ENCODE data around the gene PLSCR1.

Gene PLSCR1, protein sequence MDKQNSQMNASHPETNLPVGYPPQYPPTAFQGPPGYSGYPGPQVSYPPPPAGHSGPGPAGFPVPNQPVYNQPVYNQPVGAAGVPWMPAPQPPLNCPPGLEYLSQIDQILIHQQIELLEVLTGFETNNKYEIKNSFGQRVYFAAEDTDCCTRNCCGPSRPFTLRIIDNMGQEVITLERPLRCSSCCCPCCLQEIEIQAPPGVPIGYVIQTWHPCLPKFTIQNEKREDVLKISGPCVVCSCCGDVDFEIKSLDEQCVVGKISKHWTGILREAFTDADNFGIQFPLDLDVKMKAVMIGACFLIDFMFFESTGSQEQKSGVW

DNA sequence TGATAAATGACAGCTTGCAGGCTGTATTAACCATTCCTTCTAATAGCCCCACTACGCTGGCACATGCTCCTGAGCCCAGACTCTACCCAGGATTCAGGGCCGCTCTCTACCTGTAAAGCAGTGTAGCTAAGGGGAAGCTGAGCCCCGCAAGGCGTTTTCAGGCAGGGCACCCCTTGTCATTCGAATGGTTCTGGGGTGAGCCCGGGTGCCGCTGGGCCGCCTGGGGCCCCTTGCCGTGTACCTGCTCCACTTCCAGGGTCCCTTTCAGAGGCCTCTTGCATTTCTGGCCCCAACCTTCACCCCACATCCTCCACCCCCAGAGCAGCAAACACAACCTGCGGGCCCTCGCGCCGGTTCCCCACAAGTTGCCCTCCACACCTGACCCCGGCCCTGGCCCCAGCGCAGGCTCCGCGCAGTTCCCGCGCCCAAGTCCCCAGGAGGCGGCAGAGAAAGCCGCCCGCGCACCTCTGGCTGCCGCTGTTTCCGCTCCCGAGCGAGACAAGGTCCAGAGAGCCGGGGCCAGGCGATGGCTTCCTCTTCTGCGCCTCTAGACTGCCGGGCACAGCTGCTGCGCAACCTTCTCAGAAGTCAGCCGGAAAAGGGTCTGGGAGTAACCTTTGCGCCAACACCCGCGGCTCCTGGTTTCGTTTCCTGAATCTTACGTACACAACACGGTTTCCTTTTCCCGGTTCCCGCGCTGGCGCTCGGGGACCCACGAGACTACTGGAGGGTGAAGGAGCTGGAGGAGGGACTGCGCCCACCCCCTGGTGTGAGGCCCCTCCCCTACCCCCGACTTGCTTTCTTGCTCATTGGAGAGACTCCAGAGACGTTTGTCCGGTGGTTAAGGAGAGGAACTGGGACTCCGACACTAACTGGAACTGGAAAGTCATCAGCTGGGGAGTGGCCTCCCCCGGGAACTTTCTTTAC lies at the start of gene PLSCR1:
PLSCR1 (minus strand) TSS at position 606 of the 927 bp plus-strand sequence. CDS start 8,055 bp downstream, outside the sequence.
- peak; percentile 100 for DNase-seq

DNA sequence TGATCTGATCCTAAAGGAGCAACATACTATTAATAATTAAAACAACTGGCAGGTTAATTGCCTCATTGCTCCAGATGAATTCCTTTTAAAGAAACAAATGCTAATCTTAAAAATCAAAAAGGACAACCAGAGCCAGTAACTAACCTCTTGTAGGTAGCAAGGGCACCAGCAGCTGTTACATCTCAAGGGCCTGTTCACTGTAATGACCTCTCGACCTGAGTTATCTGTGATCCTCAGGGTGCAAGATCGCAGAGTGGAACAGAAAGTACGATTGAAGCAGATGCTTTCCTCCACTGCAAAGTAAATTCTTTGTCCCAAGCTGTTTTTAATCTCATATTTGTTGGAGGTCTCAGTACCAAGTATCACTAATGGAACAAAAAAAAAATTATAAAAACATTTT lies 49.4 kb upstream of the PLSCR1 start:
- DNase-seq: no peak

DNA sequence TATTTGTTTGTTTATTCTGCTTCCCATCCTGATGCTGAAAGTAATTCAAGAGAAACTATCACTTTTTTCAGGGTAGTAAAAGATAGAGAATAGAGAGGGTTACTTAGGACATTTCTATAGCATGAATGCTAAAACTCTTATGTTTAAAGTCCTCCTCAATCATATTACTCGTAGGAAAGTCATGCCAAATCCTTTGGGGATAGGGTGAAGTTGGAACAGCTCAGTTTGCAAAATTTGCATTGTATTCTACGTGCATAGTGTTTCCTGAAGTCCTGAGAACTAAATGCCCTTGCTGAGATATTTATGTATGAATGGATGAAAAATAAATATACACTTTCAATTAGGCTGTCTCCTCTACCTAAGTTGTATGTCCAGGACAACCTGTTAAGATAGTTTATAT lies 46.1 kb upstream of the PLSCR1 start:
- DNase-seq: peak; percentile 48

DNA sequence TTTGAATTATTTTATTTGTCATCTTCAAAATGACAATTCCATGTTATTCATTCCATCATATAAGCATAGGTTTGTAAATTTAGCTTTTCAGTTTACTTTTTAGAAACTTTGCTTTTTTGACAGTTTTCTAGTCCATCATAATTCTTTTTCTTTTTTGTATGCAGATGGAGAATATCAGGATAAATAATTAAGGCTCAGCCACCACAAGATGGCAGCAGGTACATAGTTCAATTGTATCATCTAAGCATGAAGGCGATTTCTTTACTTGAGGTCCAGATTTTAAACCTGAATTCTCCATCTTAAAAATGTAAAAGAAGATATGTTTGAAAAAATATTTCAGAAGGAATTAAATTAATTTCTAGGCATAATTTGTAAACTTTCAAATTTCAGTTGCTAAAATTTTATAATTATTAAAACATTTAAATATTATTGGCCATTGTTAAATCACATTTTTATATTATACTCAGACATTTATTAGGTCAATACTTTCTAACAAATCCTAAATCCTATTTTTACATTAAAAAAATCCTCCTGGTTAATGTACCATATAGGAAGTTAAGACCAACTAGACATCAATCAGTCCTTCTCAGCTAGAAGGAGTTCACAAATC lies 45.6 kb upstream of the PLSCR1 start:
- peak; percentile 58 for DNase-seq

DNA sequence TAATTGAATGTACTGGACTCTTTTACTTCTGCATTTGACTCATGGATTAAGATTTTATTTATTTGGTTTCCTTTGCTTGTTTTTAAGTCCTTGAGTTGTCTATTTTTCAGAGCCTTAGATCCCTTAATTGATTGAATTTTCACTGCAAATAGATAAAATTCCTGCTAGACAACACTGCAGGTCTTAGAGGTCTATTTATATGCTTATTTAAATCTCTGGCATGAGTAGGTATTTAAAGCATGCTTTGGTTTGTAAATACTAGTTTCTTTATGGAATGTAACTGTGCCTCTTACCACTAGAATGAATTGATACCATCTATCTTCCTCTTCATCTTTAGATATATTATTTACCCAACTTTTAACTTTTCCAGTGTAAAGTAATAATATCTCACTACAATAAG lies 40.7 kb upstream of the PLSCR1 start:
- DNase-seq: no peak

DNA sequence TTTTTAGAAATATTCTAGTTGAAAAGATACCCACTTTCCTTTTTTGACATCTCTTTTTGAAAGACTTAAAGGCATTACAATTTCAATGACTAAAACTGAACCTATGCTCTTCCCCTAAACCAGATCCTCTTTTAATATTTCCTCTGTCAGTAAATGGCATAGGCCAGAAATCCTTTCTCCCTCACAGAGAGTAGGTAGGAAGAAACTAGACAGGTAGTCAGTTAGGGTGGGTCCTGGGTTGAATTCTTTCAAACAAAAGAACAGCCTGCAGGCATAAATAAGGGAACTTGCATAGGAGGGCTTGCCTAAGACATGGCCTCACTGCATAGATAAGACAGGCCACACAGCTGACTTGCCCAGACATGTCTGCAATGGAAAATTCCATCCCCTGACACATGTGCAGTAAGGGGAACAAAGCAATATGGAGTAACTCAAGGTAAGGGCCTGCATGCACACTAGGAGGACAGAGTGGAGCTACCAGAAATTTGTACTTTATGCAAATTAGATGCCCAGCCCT lies 37.6 kb upstream of the PLSCR1 start:
- DNase-seq: no peak

DNA sequence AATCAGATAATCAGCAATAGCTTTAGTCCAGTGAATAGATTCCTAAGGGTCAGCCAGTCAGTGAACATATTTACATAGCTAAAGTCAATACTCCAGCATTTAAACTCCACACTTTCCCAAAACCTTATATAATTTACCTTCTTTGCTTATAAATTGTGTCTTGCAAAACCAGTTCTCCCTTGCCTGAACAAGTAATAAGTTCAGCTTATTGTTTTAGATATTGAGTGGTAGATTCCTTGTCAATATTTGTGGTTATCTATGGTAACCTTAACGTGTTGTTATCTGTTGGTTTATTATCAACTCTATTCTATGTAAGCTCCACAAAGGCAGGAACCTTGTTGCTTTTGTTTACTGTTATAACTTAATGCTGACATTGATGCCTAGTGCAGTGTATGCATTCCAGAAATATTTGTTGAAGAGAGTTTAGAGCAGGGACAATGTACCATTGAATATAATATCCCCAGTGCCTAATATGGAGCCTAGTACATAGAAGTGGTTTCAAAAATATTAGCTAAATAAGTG lies 36.7 kb upstream of the PLSCR1 start:
- DNase-seq: no peak

DNA sequence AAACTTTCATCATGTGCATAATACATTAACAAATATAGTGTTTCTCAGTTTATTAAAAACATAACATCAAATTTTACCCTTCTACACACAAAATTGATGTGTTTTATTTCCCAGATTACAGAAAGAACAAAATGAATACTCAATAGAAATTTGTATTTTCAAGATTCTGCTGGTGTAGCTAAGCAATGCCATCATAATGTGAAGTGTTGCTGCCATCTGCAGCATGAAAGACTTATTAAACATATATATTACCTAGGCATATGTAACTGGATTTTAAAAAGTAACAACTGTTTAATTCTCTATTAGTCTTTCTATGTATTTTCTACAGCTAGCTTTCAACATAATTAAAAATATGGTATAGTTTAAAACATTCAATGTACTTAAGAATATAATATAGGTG lies 33.3 kb upstream of the PLSCR1 start:
- DNase-seq: peak; percentile 51

DNA sequence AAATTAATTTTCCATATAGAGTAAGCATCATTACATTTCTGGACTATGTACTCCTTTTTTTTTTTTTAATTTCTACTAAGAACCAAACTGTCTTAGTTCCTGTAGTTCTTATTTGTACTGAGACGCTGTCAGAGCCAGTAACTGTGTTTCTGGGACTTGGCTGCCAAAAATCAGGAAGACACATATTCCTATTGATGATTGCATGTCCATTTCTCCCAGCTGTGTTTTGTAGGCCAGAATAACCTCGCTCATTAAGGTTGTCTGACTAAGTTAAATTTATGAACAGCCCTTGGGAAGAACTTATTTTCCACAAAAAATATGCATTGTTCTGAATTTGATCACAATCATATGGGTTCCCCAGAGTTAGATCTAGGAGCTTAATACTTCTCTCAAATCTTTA lies 31.2 kb upstream of the PLSCR1 start:
- no peak for DNase-seq

DNA sequence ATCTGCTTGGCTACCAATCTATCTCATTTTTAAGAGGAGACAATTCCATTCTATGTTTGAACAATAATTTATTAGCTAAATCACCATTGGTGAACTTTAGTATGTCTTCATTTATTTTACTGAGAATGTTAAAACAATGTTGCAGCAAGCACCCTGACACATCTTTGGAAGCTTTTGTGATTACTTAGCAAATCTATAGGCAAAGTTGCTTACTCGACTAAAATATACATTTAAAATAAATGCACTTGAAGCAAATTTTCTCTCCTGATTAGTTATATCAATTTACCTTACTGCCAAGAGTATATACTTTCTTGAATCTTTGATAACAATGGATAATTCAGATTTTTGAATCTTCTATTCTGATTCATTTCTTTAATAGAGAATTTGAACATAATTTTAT lies 29.8 kb upstream of the PLSCR1 start:
- no peak for DNase-seq

DNA sequence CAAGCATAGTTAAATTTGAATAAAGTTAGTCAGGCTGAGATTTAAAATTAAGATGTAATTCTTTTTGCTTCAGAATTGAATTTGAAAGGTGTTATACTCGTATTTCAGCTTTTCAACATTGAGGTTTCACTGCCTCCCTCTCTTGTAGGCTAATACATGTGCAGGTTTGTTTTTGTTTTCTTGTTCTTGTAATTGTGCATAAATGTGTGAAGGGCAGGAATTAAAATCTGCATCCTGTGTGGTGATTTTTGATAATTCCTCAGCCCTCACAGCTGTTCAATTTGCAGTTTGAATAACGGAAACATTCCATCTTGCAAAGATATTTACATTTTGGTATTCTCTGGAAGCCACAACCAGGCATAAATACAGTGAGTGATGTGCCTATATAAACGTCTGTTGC lies 24.9 kb upstream of the PLSCR1 start:
- no peak for DNase-seq

DNA sequence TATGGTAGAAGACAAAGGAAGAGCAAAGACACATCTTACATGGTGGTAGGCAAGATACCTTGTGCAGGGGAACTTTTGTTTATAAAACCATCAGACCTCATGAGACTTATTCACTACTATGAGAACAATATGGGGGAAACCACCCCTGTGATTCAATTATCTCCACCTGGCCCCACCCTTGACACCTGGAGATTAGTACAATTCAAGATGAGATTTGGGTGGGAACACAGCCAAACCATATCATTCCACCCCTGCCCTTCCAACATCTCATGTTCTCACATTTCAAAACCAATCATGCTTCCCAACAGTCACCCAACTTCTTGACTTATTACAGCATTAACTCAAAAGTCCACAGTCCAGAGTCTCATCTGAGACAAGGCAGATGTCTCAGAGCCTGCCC lies 21.7 kb upstream of the PLSCR1 start:
- no peak for DNase-seq

DNA sequence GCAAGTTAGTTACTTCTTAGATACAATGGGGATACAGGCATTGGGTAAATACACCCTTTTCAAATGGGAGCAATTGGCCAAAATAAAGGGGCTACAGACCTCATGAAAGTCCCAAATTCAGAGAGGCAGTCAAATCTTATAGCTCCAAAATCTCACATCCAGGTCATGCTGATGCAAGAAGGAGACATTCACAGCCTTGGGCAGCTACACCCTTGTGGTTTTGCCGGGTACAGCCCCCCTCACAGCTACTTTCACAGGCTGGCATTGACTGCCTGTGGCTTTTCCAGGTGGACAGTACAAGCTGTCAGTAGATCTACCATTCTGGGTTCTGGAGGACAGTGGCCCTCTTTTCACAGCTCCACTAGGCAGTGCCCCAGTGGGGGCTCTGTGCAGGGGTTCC lies 17.5 kb upstream of the PLSCR1 start:
- no peak for DNase-seq

DNA sequence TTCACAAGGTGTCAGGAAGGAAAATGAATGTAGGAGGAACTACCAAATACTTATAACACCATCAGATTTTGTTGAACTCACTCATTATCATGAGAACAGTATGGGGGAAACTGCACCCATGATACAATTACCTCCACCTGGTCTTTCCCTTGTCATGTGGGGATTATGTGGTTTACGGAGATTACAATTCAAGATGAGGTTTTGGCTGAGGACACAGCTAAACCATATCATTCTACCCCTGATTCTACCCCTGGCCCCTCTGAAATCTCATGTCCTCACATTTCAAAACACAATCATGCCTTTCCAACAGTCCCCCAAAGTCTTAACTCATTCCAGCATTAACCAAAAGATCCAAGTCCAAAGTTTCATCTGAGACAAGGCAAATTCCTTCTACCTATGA lies 17.1 kb upstream of the PLSCR1 start:
- DNase-seq: no peak

DNA sequence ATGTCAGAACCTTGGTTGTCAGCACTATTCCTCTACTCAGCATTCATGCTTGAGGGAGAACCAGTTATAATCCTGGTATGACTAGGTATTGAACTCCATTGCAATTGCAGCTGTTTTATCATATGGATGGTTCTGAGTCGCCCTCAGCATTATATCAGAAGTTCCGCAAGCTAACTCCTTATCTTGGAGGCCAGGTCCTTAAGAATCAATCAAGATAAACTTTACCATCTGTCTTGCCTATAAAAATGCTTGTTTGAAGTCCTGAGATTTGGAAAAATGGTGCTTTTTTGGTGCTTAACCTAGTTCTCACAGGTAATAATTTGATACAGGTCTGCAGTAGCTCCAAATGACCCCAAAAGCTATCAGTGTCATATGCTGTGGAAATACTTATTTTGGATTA lies 16.3 kb upstream of the PLSCR1 start:
- DNase-seq: no peak

DNA sequence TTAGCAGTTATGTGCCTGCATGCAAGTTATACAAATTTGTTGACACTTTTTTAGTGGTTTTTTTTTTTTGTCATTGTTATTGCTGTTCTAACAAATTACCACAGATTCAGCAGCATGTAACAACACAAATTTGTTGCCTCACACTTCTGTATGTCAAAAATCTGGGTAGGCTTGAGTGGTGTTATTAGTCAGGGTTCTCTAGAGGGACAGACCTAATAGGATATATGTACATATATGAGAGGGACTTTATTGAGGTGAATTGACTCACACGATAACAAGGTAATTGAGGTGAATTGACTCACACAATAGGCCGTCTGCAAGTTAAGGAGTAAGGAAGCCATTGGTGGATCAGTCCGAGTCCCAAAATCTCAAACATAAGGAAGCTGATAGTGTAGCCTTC lies 15.0 kb upstream of the PLSCR1 start:
- DNase-seq: no peak

DNA sequence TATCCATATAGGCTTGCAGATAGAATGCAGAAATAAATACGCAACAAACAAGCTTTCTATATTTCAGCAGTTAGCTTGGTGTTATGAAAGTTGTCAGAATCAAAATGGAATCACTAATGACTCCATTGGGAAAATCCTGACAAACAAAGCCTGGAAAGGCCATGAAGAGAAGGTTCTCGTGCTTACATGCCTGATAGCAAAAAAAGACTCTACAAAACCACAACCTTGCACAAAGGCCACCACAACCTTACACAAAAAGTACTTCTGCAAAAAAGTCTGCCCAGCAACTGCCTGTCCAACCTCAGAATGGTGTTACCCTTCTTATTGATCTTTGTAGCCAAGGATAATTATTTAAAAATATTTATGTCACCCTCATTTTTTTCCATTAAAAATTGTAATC lies 14.4 kb upstream of the PLSCR1 start:
- no peak for DNase-seq

DNA sequence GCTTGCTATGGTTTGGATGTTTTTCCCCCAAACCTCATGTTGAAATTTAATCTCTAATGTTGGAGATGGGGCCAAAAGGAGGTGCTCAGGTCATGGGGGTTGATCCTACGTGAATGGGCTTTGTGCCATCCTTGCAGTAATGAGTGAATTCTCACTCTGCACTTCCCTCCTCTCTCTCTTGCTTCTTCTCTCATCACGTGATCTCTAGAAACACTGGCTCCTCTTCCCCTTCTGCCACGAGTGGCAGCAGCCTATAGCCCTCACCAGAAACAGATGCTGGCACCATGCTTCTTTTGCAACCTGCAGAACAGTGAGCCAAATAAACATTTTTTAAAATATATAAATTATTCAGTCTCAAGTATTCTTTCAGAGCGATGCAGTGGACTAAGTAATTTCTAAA lies 13.3 kb upstream of the PLSCR1 start:
- no peak for DNase-seq

DNA sequence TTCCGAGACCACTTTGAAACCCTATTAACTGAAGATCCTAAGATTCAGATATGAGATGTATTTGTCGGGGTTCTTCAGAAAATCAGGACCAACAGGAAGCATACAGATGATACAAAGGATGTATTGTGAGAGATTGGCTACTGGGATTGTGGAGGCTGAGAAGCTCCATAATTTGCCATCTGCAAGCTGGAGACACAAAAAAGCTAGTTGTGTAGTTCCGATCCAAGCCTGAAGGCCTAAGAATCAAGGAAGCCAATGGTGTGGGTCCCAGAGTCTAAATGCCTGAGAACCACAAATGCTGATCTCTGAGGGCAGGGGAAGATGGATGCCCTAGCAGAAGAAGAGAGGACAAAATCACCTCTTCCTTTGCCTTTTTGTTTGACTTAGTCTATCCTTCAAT lies 10.9 kb upstream of the PLSCR1 start:
- no peak for DNase-seq

DNA sequence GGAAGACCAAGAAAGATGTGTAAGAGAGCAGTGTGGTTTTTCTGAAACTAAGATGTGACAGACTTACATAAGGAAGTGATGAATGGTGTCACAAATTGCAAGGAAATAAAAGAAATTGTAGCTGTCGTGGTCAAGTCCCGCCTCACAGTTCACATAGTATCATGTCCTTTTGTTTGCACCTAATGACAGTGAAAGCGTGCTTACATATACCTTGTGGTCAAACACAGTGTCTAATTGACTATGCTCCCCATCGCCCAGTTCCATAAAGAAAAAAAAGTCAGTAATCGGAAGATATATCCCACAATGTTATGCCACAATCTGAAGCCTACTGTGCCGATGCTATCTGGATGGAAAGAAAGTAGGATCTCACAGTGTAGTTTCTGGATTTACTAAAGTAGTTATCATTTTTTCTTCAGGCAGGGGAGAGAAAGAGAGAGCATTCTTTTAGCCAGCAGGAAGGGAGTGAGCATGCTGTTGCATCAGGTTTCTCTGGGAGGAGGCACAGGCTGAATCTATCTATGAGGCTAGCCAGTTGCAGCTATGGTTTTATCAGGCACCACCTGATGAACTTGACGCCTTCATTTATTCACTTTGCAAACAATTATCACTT lies 9.8 kb upstream of the PLSCR1 start:
- DNase-seq: no peak

DNA sequence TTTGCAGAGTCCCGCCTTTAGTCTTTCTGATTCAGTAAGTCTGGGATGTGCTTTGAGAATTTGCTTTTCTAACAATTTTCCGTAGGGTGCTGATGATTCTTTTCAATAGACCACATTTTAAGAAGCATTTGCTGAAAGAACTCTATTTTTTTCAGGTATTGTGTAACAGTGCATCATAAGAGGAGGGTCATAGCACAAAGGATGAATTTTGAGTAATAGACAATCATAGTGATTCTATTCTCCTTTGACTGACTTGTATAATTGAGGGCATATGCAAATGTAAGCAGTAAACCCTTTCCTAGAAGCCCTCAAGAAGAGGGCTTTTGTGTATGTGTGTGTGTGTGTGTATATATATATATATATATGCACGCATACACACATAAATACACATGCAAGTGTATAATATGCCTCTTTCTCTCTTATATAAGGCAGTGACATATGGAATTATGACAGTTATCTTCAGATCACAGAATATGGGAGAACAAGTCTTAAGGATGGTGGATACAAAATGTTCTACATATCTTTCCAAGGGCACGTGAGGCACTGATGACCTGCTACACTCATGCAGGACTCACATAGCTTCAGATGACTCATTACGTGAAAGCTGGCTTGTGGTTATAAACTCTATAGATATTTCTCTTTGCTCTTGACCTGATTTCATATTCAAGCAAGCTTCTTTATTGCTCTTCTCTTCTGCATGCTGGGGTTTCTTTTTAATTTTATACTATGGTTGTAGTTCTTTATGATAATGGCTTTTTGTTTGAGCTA lies 6.5 kb upstream of the PLSCR1 start:
- peak; percentile 89 for DNase-seq

DNA sequence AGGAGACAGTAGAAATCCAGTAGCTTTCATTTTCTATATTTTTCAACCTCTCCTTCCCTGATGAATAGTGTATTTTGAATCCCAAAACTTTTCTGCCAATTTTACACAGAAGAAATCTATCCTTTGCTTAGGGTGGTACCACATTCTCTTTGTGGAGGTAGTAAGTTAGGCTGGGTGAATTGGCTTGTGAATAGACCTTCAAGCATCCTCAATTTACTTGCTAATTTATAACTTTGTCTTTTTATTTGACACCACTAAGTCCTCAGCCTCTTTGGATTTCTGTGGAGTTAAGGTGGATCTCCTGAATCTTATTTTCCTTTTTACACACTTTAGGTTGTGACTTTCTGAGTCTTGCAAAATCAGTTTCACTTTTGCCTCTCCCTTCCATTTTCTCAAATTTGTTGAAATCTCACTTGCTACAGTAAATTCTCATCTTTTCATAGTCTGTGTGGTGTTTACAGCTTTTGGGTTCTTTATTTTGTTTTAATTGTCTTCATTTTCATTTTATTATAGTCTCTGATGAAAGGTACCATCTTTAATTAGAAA lies 5.7 kb upstream of the PLSCR1 start:
- no peak for DNase-seq
